HCT116 (cell line): ENCODE data around the gene RPL18. TPM values are rescaled to one million over a fixed set of nuclear protein-coding genes. Genes with fewer than 3 reads are reported as not detected.

ENCODE experiments used
- ATAC-seq: fragments of 200-7000 bp; cut with Tn5 transposase; 2 replicates; pipeline ENCODE4 v1.9.1; 2020; ENCODE audit warnings: mild to moderate bottlenecking, moderate library complexity
- BruUV-seq: library from RNA; stranded (reverse); fragments of 400-500 nt; replicated peaks from 2 replicates; lab custom pipeline; 2021; lab: Mats Ljungman, UMichigan
- CTCF ChIA-PET: fragments of 300-600 bp; sonication (Branson Sonifier 250); formaldehyde crosslinking; loops from one replicate; lab custom pipeline; 2021; ENCODE audit warnings: antibody characterized with exemption; lab: Charles Lee
- POLR2A ChIA-PET: fragments of 300-600, 350-600 bp; sonication (Branson Sonifier 250); formaldehyde crosslinking; loops from one replicate; lab custom pipeline; 2021; ENCODE audit warnings: antibody characterized with exemption; lab: Charles Lee
- RAD21 ChIA-PET, 2 experiments: fragments of 300-600 bp; sonication (Branson Sonifier 250); formaldehyde crosslinking; loops; one replicate each; lab custom pipeline; 2023; ENCODE audit warnings: low total read pairs in 2 of 2; ENCODE audit not compliant: uncharacterized antibody in 2 of 2, unreplicated experiment in 2 of 2, low non-redundant PET in 1 of 2; lab: Charles Lee
- DNase-seq: peaks from one replicate; pipeline ENCODE4 v3.0.0-alpha.2; 2010; ENCODE audit warnings: low read depth, low spot score
- H2AFZ ChIP-seq: fragments of 200-600 bp; shearing (Covaris generic), sonication (generic); 2 replicates; pipeline ENCODE4 v1.6.1; 2017; ENCODE audit warnings: low read depth, mixed run types, mixed read lengths, antibody characterized with exemption, low read length; ENCODE audit not compliant: poor library complexity, severe bottlenecking
- H3K27ac ChIP-seq: 2 replicates; pipeline ENCODE4 v1.5.1; 2012; ENCODE audit warnings: low read depth, low read length
- H3K27me3 ChIP-seq: fragments of 200-600 bp; sonication (generic); 2 replicates; pipeline ENCODE4 v1.6.1; 2016; ENCODE audit warnings: mixed run types, low read length, mixed read lengths; ENCODE audit not compliant: insufficient read depth
- H3K36me3 ChIP-seq, 2 experiments: fragments of 200-500 bp in 1 of 2; fragments of 200-600 bp in 1 of 2; sonication (Bioruptor generic) in 1 of 2; sonication (generic) in 1 of 2; 2 replicates each; pipeline versions ENCODE4 v1.5.1 to v1.6.1; 2014 to 2016; ENCODE audit warnings: low read length in 2 of 2, inconsistent platforms in 1 of 2, mixed read lengths in 1 of 2, mixed run types in 1 of 2; ENCODE audit not compliant: insufficient read depth in 2 of 2, control insufficient read depth in 1 of 2
- H3K4me1 ChIP-seq, 2 experiments: fragments of 200-600 bp in 1 of 2; sonication (generic) in 1 of 2; 2 replicates each; pipeline versions ENCODE4 v1.5.1 to v1.6.1; 2012 to 2017; ENCODE audit warnings: low read length in 2 of 2, inconsistent platforms in 1 of 2, mild to moderate bottlenecking in 1 of 2, mixed read lengths in 1 of 2, mixed run types in 1 of 2, moderate library complexity in 1 of 2; ENCODE audit not compliant: insufficient read depth in 2 of 2, control insufficient read depth in 1 of 2
- H3K4me2 ChIP-seq: fragments of 200-600 bp; sonication (generic); 2 replicates; pipeline ENCODE4 v1.6.1; 2017; ENCODE audit warnings: mixed run types, low read length, mixed read lengths
- H3K4me3 ChIP-seq, 2 experiments: fragments of 200-600 bp in 1 of 2; sonication (generic) in 1 of 2; replicated peaks in 1 of 2; 2 replicates each; pipeline ENCODE4 v1.5.1; 2011 to 2016; ENCODE audit warnings: low read length in 2 of 2, control low read depth in 1 of 2, low read depth in 1 of 2, mild to moderate bottlenecking in 1 of 2, mixed read lengths in 1 of 2, mixed run types in 1 of 2
- H3K79me2 ChIP-seq: fragments of 200-600 bp; sonication (generic); 2 replicates; pipeline ENCODE4 v1.6.1; 2017; ENCODE audit warnings: mild to moderate bottlenecking, mixed run types, low read length, moderate library complexity, mixed read lengths; ENCODE audit not compliant: insufficient read depth
- H3K9ac ChIP-seq: fragments of 200-600 bp; sonication (generic); 2 replicates; pipeline ENCODE4 v1.6.1; 2016; ENCODE audit warnings: low read length, mixed read lengths
- H3K9me2 ChIP-seq: fragments of 200-600 bp; sonication (generic), shearing (Covaris generic); 2 replicates; pipeline ENCODE4 v1.6.1; 2017; ENCODE audit warnings: mixed run types, mild to moderate bottlenecking, moderate library complexity; ENCODE audit not compliant: insufficient read depth
- H3K9me3 ChIP-seq, 2 experiments: fragments of 200-500 bp in 1 of 2; fragments of 200-600 bp in 1 of 2; sonication (Bioruptor generic) in 1 of 2; sonication (generic) in 1 of 2; 2 replicates each; pipeline ENCODE4 v1.6.1; 2014 to 2017; ENCODE audit warnings: low read length in 2 of 2, mixed read lengths in 2 of 2, inconsistent platforms in 1 of 2, low read depth in 1 of 2, mild to moderate bottlenecking in 1 of 2, mixed run types in 1 of 2, moderate library complexity in 1 of 2; ENCODE audit not compliant: control insufficient read depth in 1 of 2, insufficient read depth in 1 of 2
- H4K20me1 ChIP-seq: fragments of 200-600 bp; sonication (generic), shearing (Covaris generic); 2 replicates; pipeline ENCODE4 v1.6.1; 2017; ENCODE audit warnings: mixed run types, mild to moderate bottlenecking, moderate library complexity; ENCODE audit not compliant: insufficient read depth
- CTCF ChIP-seq, 3 experiments: fragments of 200-600 bp in 1 of 3; sonication (generic) in 1 of 3; IDR thresholded peaks in 2 of 3; conservative IDR thresholded peaks in 1 of 3; 2 replicates each; pipeline ENCODE4 v1.5.1; 2012 to 2017; ENCODE audit warnings: low read depth in 2 of 3, low read length in 2 of 3, antibody characterized with exemption in 1 of 3, borderline replicate concordance in 1 of 3, control low read depth in 1 of 3, mild to moderate bottlenecking in 1 of 3, mixed read lengths in 1 of 3, mixed run types in 1 of 3, moderate library complexity in 1 of 3; ENCODE audit not compliant: insufficient read depth in 1 of 3
- EGR1 ChIP-seq: IDR thresholded peaks from 2 replicates; pipeline ENCODE4 v1.6.1; 2012; ENCODE audit warnings: low read depth
- ELF1 ChIP-seq: IDR thresholded peaks from 2 replicates; pipeline ENCODE4 v1.6.1; 2012; ENCODE audit warnings: low read depth, borderline replicate concordance
- EZH2 ChIP-seq: fragments of 200-600 bp; sonication (generic); IDR thresholded peaks from 2 replicates; pipeline ENCODE4 v1.6.1; 2017; ENCODE audit warnings: antibody characterized with exemption, mixed run types
- EZH2phosphoT487 ChIP-seq: fragments of 200-600 bp; IDR thresholded peaks from 2 replicates; pipeline ENCODE4 v1.6.1; 2018; ENCODE audit warnings: antibody characterized with exemption, borderline replicate concordance
- FOSL1 ChIP-seq: IDR thresholded peaks from 2 replicates; pipeline ENCODE4 v1.6.1; 2012; ENCODE audit warnings: low read depth
- JUND ChIP-seq: IDR thresholded peaks from 2 replicates; pipeline ENCODE4 v1.6.1; 2012
- RAD21 ChIP-seq: IDR thresholded peaks from 2 replicates; pipeline ENCODE4 v1.6.1; 2012; ENCODE audit warnings: low read depth, mild to moderate bottlenecking
- SIN3A ChIP-seq: IDR thresholded peaks from 2 replicates; pipeline ENCODE4 v1.6.1; 2012; ENCODE audit warnings: low read depth
- TCF7L2 ChIP-seq: IDR thresholded peaks from 2 replicates; pipeline ENCODE4 v1.7.0; 2011; ENCODE audit warnings: borderline replicate concordance, inconsistent platforms; ENCODE audit not compliant: insufficient read depth, insufficient read length; ENCODE audit errors: extremely low read depth
- YY1 ChIP-seq: IDR thresholded peaks from 2 replicates; pipeline ENCODE4 v1.6.1; 2011; ENCODE audit warnings: low read length, low read depth, moderate library complexity, mild to moderate bottlenecking; ENCODE audit not compliant: insufficient replicate concordance; ENCODE audit errors: extremely low read depth
- ZBTB33 ChIP-seq: IDR thresholded peaks from 2 replicates; pipeline ENCODE4 v1.6.1; 2011; ENCODE audit warnings: mild to moderate bottlenecking, low read length, moderate library complexity; ENCODE audit not compliant: insufficient replicate concordance; ENCODE audit errors: extremely low read depth
- ZFX ChIP-seq: fragments of 450-650 bp; IDR thresholded peaks from 2 replicates; pipeline ENCODE4 v1.6.1; 2017
- intact Hi-C: fragments of 100-400 bp; cut with micrococcal nuclease; formaldehyde crosslinking; loops from 2 replicates; pipeline ENCODE4 v1.10.0; 2022
- total RNA-seq: library from RNA; stranded (reverse); gene quantifications from one replicate; pipeline ENCODE4 v1.2.1, GENCODE V29; 2021; ENCODE audit not compliant: unreplicated experiment

RPL18 gene
- total RNA-seq, 1 experiment from 2014 or later = 2,006 TPM

GRCh38 chr19:48613852-48614435 is 5.0 kb downstream of the RPL18 start:
- Histone ChIP-seq H3K4me2 (peak overlapping the region; percentile 87), H2AFZ (no peak overlapping the region), H3K9ac (peak overlapping the region; percentile 99; the same call in 1 of the 2 replicates), H3K4me3 (no peak overlapping the region; a peak in 1 of 4 replicates), H4K20me1 (peaks cover 34% of the 10 kb centered on the region; the same call in 1 of the 2 replicates), H3K27me3 (no peaks in the 10 kb centered on the region), H3K4me1 (peaks cover 34 to 51% of the 10 kb centered on the region in 2 experiments), H3K27ac (peak overlapping the region; percentile 86), H3K9me3 (no peaks in the 10 kb centered on the region), H3K9me2 (no peaks in the 10 kb centered on the region), H3K79me2 (peaks cover 34% of the 10 kb centered on the region), H3K36me3 (peaks cover 20 to 37% of the 10 kb centered on the region in 2 experiments)
- intact Hi-C loops = no loop called here
- TF ChIP-seq RAD21 (no peak), TCF7L2 (no peak), FOSL1 (no peak)
- ChIA-PET POLR2A (interaction anchor here (1.1 to 1.9 kb wide), 2 partner anchors 10 to 126 kb away, joined by 3 to 7 read pairs; no protein-coding TSS in a partner anchor), RAD21 (no interaction called here), CTCF (interaction anchor here (1.2 kb wide), 1 partner anchor 108 kb away, joined by 3 read pairs; no protein-coding TSS in a partner anchor)
- ATAC-seq (peak; percentile 18), DNase-seq (no peak)
- BruUV-seq = no TSS peak

- peaks cover 30% of the 10 kb centered on the region; the same call in 1 of the 2 replicates for H4K20me1 ChIP-seq
- no peaks in the 10 kb centered on the region for H3K9me2 ChIP-seq
- H3K79me2 ChIP-seq = peaks cover 27% of the 10 kb centered on the region
- peaks cover 34 to 57% of the 10 kb centered on the region in 2 experiments for H3K4me1 ChIP-seq
- TF ChIP-seq EZH2 = no peak
- TF ChIP-seq EGR1 = no peak
- TF ChIP-seq CTCF (IDR thresholded peaks at IDR 0.05 in 2 of 3, conservative IDR thresholded peaks at IDR 0.05 in 1 of 3; ENCODE audit: borderline replicate concordance in 1 of 3, insufficient read depth in 1 of 3, low read depth in 2 of 3, low read length in 2 of 3) = no peak
- TF ChIP-seq YY1 = no peak
- no peak for TF ChIP-seq EZH2phosphoT487
- no peak for TF ChIP-seq JUND
- no peak for TF ChIP-seq ZFX
- TF ChIP-seq ZBTB33 = no peak
- TF ChIP-seq ELF1 = no peak
- TF ChIP-seq SIN3A = no peak
- ChIA-PET CTCF (interaction anchor here (1.2 kb wide), 1 partner anchor 107 kb away, joined by 3 read pairs; no protein-coding TSS in a partner anchor), POLR2A (interaction anchor here (1.0 to 1.1 kb wide), 2 partner anchors 24 to 126 kb away, joined by 3 read pairs; no protein-coding TSS in a partner anchor), RAD21 (no interaction called here)
- H3K27me3 ChIP-seq = no peaks in the 10 kb centered on the region
- peak overlapping the region; percentile 86; the same call in 1 of the 2 replicates for H3K27ac ChIP-seq
- no peak overlapping the region for H3K4me3 ChIP-seq
- no peak overlapping the region for H3K9ac ChIP-seq
- no TSS peak for BruUV-seq
- peaks cover 19 to 32% of the 10 kb centered on the region in 2 experiments for H3K36me3 ChIP-seq
- H3K9me3 ChIP-seq = no peaks in the 10 kb centered on the region
- ATAC-seq (no peak), DNase-seq (no peak)
- no peak overlapping the region for H2AFZ ChIP-seq
- intact Hi-C loops = no loop called here
- no peak overlapping the region for H3K4me2 ChIP-seq
Observed at GRCh38 chr19:48613024-48613851, 5.7 kb downstream of the RPL18 start.
